Thoracic aorta (tissue), 2 donors: Measurements from ENCODE around the gene ITPRIPL2. TPM values are rescaled to one million over a fixed set of nuclear protein-coding genes. Genes with fewer than 3 reads are reported as not detected.

ENCODE experiments used
- ATAC-seq: fragments of 150-250 bp; one replicate; pipeline ENCODE4 v1.8.0; 2017; ENCODE audit warnings: low read depth; ENCODE audit not compliant: insufficient number of reproducible peaks, low FRiP score
- DNase-seq: peaks from one replicate; pipeline ENCODE4 v3.0.0-alpha.2; 2020; ENCODE audit warnings: low spot score
- H3K27ac ChIP-seq, 2 donors: fragments of 200-600 bp; sonication (generic); 1 replicate in 1 of 2; 2 replicates in 1 of 2; pipeline ENCODE4 v1.5.1; 2016; ENCODE audit warnings: mild to moderate bottlenecking in 2 of 2, moderate library complexity in 2 of 2
- H3K27me3 ChIP-seq: fragments of 200-600 bp; sonication (generic); replicated peaks from 2 replicates; pipeline ENCODE4 v1.6.0; 2016; ENCODE audit warnings: mild to moderate bottlenecking; ENCODE audit not compliant: insufficient read depth
- H3K36me3 ChIP-seq: fragments of 200-600 bp; sonication (generic); one replicate; pipeline ENCODE4 v1.5.1; 2016
- H3K4me1 ChIP-seq, 2 donors: fragments of 200-600 bp; sonication (generic); 1 replicate in 1 of 2; 2 replicates in 1 of 2; pipeline versions ENCODE4 v1.5.1 to v1.6.0; 2016; ENCODE audit warnings: low read depth in 2 of 2, mild to moderate bottlenecking in 1 of 2; ENCODE audit not compliant: control insufficient read depth in 1 of 2
- H3K4me3 ChIP-seq: fragments of 200-600 bp; sonication (generic); 2 replicates; pipeline ENCODE4 v1.5.1; 2016; ENCODE audit warnings: mild to moderate bottlenecking
- H3K9me3 ChIP-seq: fragments of 200-600 bp; sonication (generic); 2 replicates; pipeline ENCODE4 v1.5.1; 2016
- CTCF ChIP-seq: fragments of 200-600 bp; sonication (generic); IDR thresholded peaks from one replicate; pipeline ENCODE4 v1.5.1; 2019; ENCODE audit warnings: antibody characterized with exemption
- total RNA-seq, 2 donors: library from RNA; depleted of rRNA; stranded (reverse); fragments of >200 nt; gene quantifications; one replicate each; pipeline versions ENCODE4 v1.1.0 to v1.2.3, GENCODE V29; 2016

ITPRIPL2 gene
- total RNA-seq, 2 donors from 2014 or later = 113 to 118 TPM

- no peak for DNase-seq
- H3K27me3 ChIP-seq = no peaks in the 10 kb centered on the region
- no peaks in the 10 kb centered on the region for H3K36me3 ChIP-seq
- no peaks in the 10 kb centered on the region for H3K4me1 ChIP-seq
- no peak overlapping the region for H3K27ac ChIP-seq
- no peaks in the 10 kb centered on the region for H3K9me3 ChIP-seq
- no peak overlapping the region for H3K4me3 ChIP-seq
- TF ChIP-seq CTCF = no peak
- ATAC-seq = no peak
Observed at GRCh38 chr16:19094542-19095365, 19.0 kb upstream of the ITPRIPL2 start.

- Histone ChIP-seq H3K4me3 (no peak overlapping the region), H3K27ac (no peak overlapping the region), H3K4me1 (no peaks in the 10 kb centered on the region), H3K9me3 (no peaks in the 10 kb centered on the region), H3K27me3 (no peaks in the 10 kb centered on the region), H3K36me3 (no peaks in the 10 kb centered on the region)
- no peak for TF ChIP-seq CTCF
- no peak for DNase-seq
- ATAC-seq = no peak
Observed at GRCh38 chr16:19095654-19096053, 18.1 kb upstream of the ITPRIPL2 start.

- Histone ChIP-seq H3K27me3 (no peaks in the 10 kb centered on the region), H3K4me3 (no peak overlapping the region), H3K36me3 (no peaks in the 10 kb centered on the region), H3K27ac (no peak overlapping the region), H3K9me3 (no peaks in the 10 kb centered on the region), H3K4me1 (no peaks in the 10 kb centered on the region)
- ATAC-seq = no peak
- no peak for DNase-seq
- no peak for TF ChIP-seq CTCF
Observed at GRCh38 chr16:19098173-19098572, 15.6 kb upstream of the ITPRIPL2 start.

GRCh38 chr16:19102187-19102872 is 11.4 kb upstream of the ITPRIPL2 start:
- no peak for ATAC-seq
- no peaks in the 10 kb centered on the region for H3K9me3 ChIP-seq
- H3K4me3 ChIP-seq = no peak overlapping the region
- no peaks in the 10 kb centered on the region for H3K4me1 ChIP-seq
- no peak for TF ChIP-seq CTCF
- H3K36me3 ChIP-seq = no peaks in the 10 kb centered on the region
- H3K27ac ChIP-seq = no peak overlapping the region
- H3K27me3 ChIP-seq = no peaks in the 10 kb centered on the region
- no peak for DNase-seq

GRCh38 chr16:19104607-19105006 is 9.2 kb upstream of the ITPRIPL2 start:
- no peak overlapping the region for H3K27ac ChIP-seq
- no peaks in the 10 kb centered on the region for H3K36me3 ChIP-seq
- no peaks in the 10 kb centered on the region for H3K4me1 ChIP-seq
- DNase-seq (no peak), ATAC-seq (no peak)
- H3K9me3 ChIP-seq = no peaks in the 10 kb centered on the region
- no peaks in the 10 kb centered on the region for H3K27me3 ChIP-seq
- no peak overlapping the region for H3K4me3 ChIP-seq
- no peak for TF ChIP-seq CTCF
